CD14-positive monocyte (primary cell): ENCODE data around the gene MRRF. TPM values are rescaled to one million over a fixed set of nuclear protein-coding genes. Genes with fewer than 3 reads are reported as not detected.
A peak's percentile ranks its signal among the peaks of the same experiment; 100 is the strongest.

Experiments
- DNase-seq, 3 donors: peaks; one replicate each; pipeline ENCODE4 v3.0.0-alpha.2; 2011 to 2022
- H2AFZ ChIP-seq: 2 replicates; pipeline ENCODE4 v1.6.0; 2012; ENCODE audit warnings: mild to moderate bottlenecking, low read depth, low read length, inconsistent platforms; ENCODE audit not compliant: insufficient read depth, poor library complexity, severe bottlenecking
- H3K27ac ChIP-seq, 2 donors: 1 replicate in 1 of 2; 2 replicates in 1 of 2; pipeline ENCODE4 v1.5.1; 2012 to 2013; ENCODE audit warnings: low read length in 2 of 2, control low read depth in 1 of 2, inconsistent platforms in 1 of 2, low read depth in 1 of 2, mild to moderate bottlenecking in 1 of 2
- H3K27me3 ChIP-seq, 2 donors: one replicate each; pipeline versions ENCODE4 v1.6.0 to v1.6.1; 2011 to 2013; ENCODE audit warnings: low read length in 2 of 2; ENCODE audit not compliant: control insufficient read depth in 2 of 2, insufficient read depth in 2 of 2
- H3K36me3 ChIP-seq, 2 donors: replicated peaks in 1 of 2; 1 replicate in 1 of 2; 2 replicates in 1 of 2; pipeline versions ENCODE4 v1.5.1 to v1.6.1; 2012 to 2013; ENCODE audit warnings: low read length in 2 of 2, control low read depth in 1 of 2, inconsistent platforms in 1 of 2, mild to moderate bottlenecking in 1 of 2; ENCODE audit not compliant: insufficient read depth in 2 of 2, control insufficient read depth in 1 of 2
- H3K4me1 ChIP-seq, 2 donors: 1 replicate in 1 of 2; 2 replicates in 1 of 2; pipeline versions ENCODE4 v1.5.1 to v1.6.1; 2012 to 2013; ENCODE audit warnings: low read length in 2 of 2, control low read depth in 1 of 2, inconsistent platforms in 1 of 2, mild to moderate bottlenecking in 1 of 2, moderate library complexity in 1 of 2; ENCODE audit not compliant: insufficient read depth in 2 of 2, control insufficient read depth in 1 of 2
- H3K4me2 ChIP-seq: replicated peaks from 2 replicates; pipeline ENCODE3; 2012; ENCODE audit warnings: low read length, moderate library complexity, mild to moderate bottlenecking; ENCODE audit not compliant: poor library complexity, severe bottlenecking; ENCODE audit errors: extremely low read depth
- H3K4me3 ChIP-seq, 3 experiments: fragments of 200-600 bp in 1 of 3; sonication (generic) in 1 of 3; replicated peaks in 1 of 3; 1 replicate in 2 of 3; 2 replicates in 1 of 3; pipeline ENCODE4 v1.5.1; 2011 to 2013; ENCODE audit warnings: low read length in 3 of 3, mild to moderate bottlenecking in 3 of 3, control low read depth in 2 of 3, low read depth in 2 of 3, inconsistent platforms in 1 of 3, moderate library complexity in 1 of 3
- H3K79me2 ChIP-seq: 2 replicates; pipeline ENCODE4 v1.6.0; 2012; ENCODE audit warnings: mild to moderate bottlenecking, control low read depth, inconsistent platforms, low read length, moderate library complexity; ENCODE audit not compliant: insufficient read depth
- H3K9ac ChIP-seq: 2 replicates; pipeline ENCODE4 v1.6.0; 2017; ENCODE audit warnings: low read length, mild to moderate bottlenecking; ENCODE audit not compliant: insufficient read depth, poor library complexity, severe bottlenecking
- H3K9me3 ChIP-seq, 2 donors: replicated peaks in 1 of 2; 1 replicate in 1 of 2; 2 replicates in 1 of 2; pipeline versions ENCODE4 v1.5.1 to v1.6.1; 2012 to 2013; ENCODE audit warnings: low read length in 2 of 2, control low read depth in 1 of 2; ENCODE audit not compliant: control insufficient read depth in 1 of 2, insufficient read depth in 1 of 2
- H4K20me1 ChIP-seq: 2 replicates; pipeline ENCODE4 v1.6.0; 2012; ENCODE audit warnings: mild to moderate bottlenecking, low read length, control low read depth, moderate library complexity; ENCODE audit not compliant: insufficient read depth
- H3K27ac Mint-ChIP-seq, 7 donors: one replicate each; pipeline ENCODE4 v1.8.0; 2020; ENCODE audit warnings: mild to moderate bottlenecking in 7 of 7, mixed read lengths in 7 of 7, moderate library complexity in 6 of 7, inconsistent platforms in 2 of 7
- H3K27me3 Mint-ChIP-seq, 3 donors: one replicate each; pipeline ENCODE4 v1.8.0; 2021 to 2022; ENCODE audit warnings: low read depth in 3 of 3, mild to moderate bottlenecking in 3 of 3, mixed read lengths in 3 of 3, moderate library complexity in 3 of 3, inconsistent platforms in 1 of 3
- H3K36me3 Mint-ChIP-seq, 2 donors: one replicate each; pipeline ENCODE4 v1.8.0; 2020; ENCODE audit warnings: mixed read lengths in 2 of 2, inconsistent platforms in 1 of 2, mild to moderate bottlenecking in 1 of 2
- H3K4me1 Mint-ChIP-seq: one replicate; pipeline ENCODE4 v1.8.0; 2020; ENCODE audit warnings: mild to moderate bottlenecking, mixed read lengths
- H3K4me3 Mint-ChIP-seq, 2 donors: one replicate each; pipeline ENCODE4 v1.8.0; 2020; ENCODE audit warnings: mild to moderate bottlenecking in 2 of 2, mixed read lengths in 2 of 2, moderate library complexity in 1 of 2
- H3K9me3 Mint-ChIP-seq, 7 donors: one replicate each; pipeline ENCODE4 v1.8.0; 2020 to 2022; ENCODE audit warnings: mixed read lengths in 7 of 7, mild to moderate bottlenecking in 6 of 7, moderate library complexity in 6 of 7, inconsistent platforms in 2 of 7
- CTCF ChIP-seq: fragments of 200-600 bp; IDR thresholded peaks from one replicate; pipeline ENCODE4 v1.8.0; 2022; ENCODE audit warnings: antibody characterized with exemption, mild to moderate bottlenecking
- WGBS: methylation state at CpG from one replicate; pipeline ENCODE4 v1.1.5; 2013; ENCODE audit warnings: missing lambda C conversion rate; ENCODE audit not compliant: insufficient coverage; 5-methylcytosine and 5-hydroxymethylcytosine counted together
- intact Hi-C, 2 donors: fragments of 100-400 bp; cut with micrococcal nuclease; formaldehyde crosslinking; loops; one replicate each; pipeline versions ENCODE4 v1.15.0 to v1.15.1; 2023
- polyA plus RNA-seq, 3 donors: library from polyadenylated mRNA; depleted of rRNA in 1 of 3; unstranded in 2 of 3; stranded (reverse) in 1 of 3; fragments of 300-500 nt in 2 of 3; fragments of >200 nt in 1 of 3; fragmentation: Illumina TruSeq in 2 of 3; gene quantifications; 1 replicate in 2 of 3; 2 replicates in 1 of 3; pipeline ENCODE4 v1.2.3, GENCODE V29; 2012 to 2021

MRRF gene
- polyA plus RNA-seq, 3 donors, result 16.0 to 34.4 (median 16.2) TPM

GRCh38 chr9:122222791-122223190 lies 41.9 kb upstream of the MRRF start:
- H4K20me1 ChIP-seq, result no peaks in the 10 kb centered on the region
- DNase-seq, result no peak
- Mint-ChIP-seq H3K4me1 (peaks cover 41% of the 10 kb centered on the region), H3K27me3 (peaks cover 68 to 89% (median 78%) of the 10 kb centered on the region in 3 donors), H3K9me3 (peaks cover 3 to 24% (median 16%) of the 10 kb centered on the region in 7 donors), H3K36me3 (peaks cover 0 to 7% of the 10 kb centered on the region in 2 donors), H3K27ac (no peak overlapping the region), H3K4me3 (peak overlapping the region; percentile 62 to 83)
- no peak overlapping the region for H3K4me3 ChIP-seq
- H3K27ac ChIP-seq, result no peak overlapping the region
- intact Hi-C loops, result no loop called here
- no peak overlapping the region for H3K9ac ChIP-seq
- peaks cover 43 to 71% of the 10 kb centered on the region in 2 donors for H3K27me3 ChIP-seq
- no peaks in the 10 kb centered on the region for H3K36me3 ChIP-seq
- TF ChIP-seq CTCF, result no peak
- H3K79me2 ChIP-seq, result no peaks in the 10 kb centered on the region
- peaks cover 0 to 36% of the 10 kb centered on the region in 2 donors for H3K9me3 ChIP-seq
- H3K4me2 ChIP-seq, result no peak overlapping the region
- 12% methylated on average over 3 of the region's 5 CpGs for WGBS
- H2AFZ ChIP-seq, result no peak overlapping the region
- H3K4me1 ChIP-seq, result peaks cover 11 to 13% of the 10 kb centered on the region in 2 donors

GRCh38 chr9:122223435-122223834 lies 41.2 kb upstream of the MRRF start:
- Mint-ChIP-seq H3K4me1 (peaks cover 40% of the 10 kb centered on the region), H3K27ac (peak overlapping the region in 1 of 7 donors; percentile 26)
- peaks cover 37 to 68% of the 10 kb centered on the region in 2 donors for H3K27me3 ChIP-seq

More at GRCh38 chr9:122223435-122223834, 41.2 kb upstream of the MRRF start:
- H3K4me1 ChIP-seq, result peaks cover 13 to 16% of the 10 kb centered on the region in 2 donors
- H3K9me3 ChIP-seq, result peaks cover 0 to 31% of the 10 kb centered on the region in 2 donors
- Mint-ChIP-seq H3K9me3 (peaks cover 3 to 25% (median 16%) of the 10 kb centered on the region in 7 donors), H3K36me3 (peaks cover 0 to 5% of the 10 kb centered on the region in 2 donors), H3K27me3 (peaks cover 68 to 88% (median 77%) of the 10 kb centered on the region in 3 donors), H3K4me3 (peak overlapping the region; percentile 62 to 83)
- H3K4me2 ChIP-seq, result no peak overlapping the region
- TF ChIP-seq CTCF, result no peak
- H2AFZ ChIP-seq, result no peak overlapping the region
- intact Hi-C loops, result no loop called here
- 100% methylated on average over 4 of the region's 5 CpGs for WGBS
- no peaks in the 10 kb centered on the region for H3K79me2 ChIP-seq
- H4K20me1 ChIP-seq, result no peaks in the 10 kb centered on the region
- H3K36me3 ChIP-seq, result no peaks in the 10 kb centered on the region
- no peak overlapping the region for H3K27ac ChIP-seq
- no peak for DNase-seq
- no peak overlapping the region for H3K9ac ChIP-seq
- H3K4me3 ChIP-seq, result no peak overlapping the region
